Upper lobe of left lung (tissue), 6 donors: ENCODE data around the gene SLC30A7. TPM values are rescaled to one million over a fixed set of nuclear protein-coding genes. Genes with fewer than 3 reads are reported as not detected.

Experiments used
- ATAC-seq, 2 donors: fragments of 200-7000 bp; cut with Tn5 transposase; one replicate each; pipeline ENCODE4 v1.9.1; 2022; ENCODE audit warnings: mild to moderate bottlenecking in 2 of 2, moderate library complexity in 2 of 2; ENCODE audit not compliant: low FRiP score in 2 of 2
- DNase-seq, 2 donors: peaks; one replicate each; pipeline ENCODE4 v3.0.0-alpha.2; 2019 to 2020
- H3K27ac ChIP-seq, 4 donors: fragments of 200-600 bp; sonication (generic); one replicate each; pipeline ENCODE4 v1.5.1; 2016 to 2019
- H3K27me3 ChIP-seq, 4 donors: fragments of 200-600 bp; sonication (generic); one replicate each; pipeline ENCODE4 v1.5.1; 2017 to 2019
- H3K36me3 ChIP-seq, 4 donors: fragments of 200-600 bp; sonication (generic); one replicate each; pipeline ENCODE4 v1.5.1; 2016 to 2019
- H3K4me1 ChIP-seq, 4 donors: fragments of 200-600 bp; sonication (generic); one replicate each; pipeline ENCODE4 v1.5.1; 2018 to 2019
- H3K4me3 ChIP-seq, 4 donors: fragments of 200-600 bp; sonication (generic); one replicate each; pipeline ENCODE4 v1.5.1; 2017 to 2019; ENCODE audit warnings: mild to moderate bottlenecking in 2 of 4, moderate library complexity in 1 of 4
- H3K9me3 ChIP-seq, 4 donors: fragments of 200-600 bp; sonication (generic); one replicate each; pipeline ENCODE4 v1.5.1; 2018 to 2019
- CTCF ChIP-seq, 6 experiments: fragments of 450-650 bp in 4 of 6; fragments of 200-600 bp in 2 of 6; sonication (generic) in 2 of 6; IDR thresholded peaks; one replicate each; pipeline ENCODE4 v1.5.1; 2016 to 2019; ENCODE audit warnings: antibody characterized with exemption in 6 of 6
- EP300 ChIP-seq, 4 donors: sonication (generic); formaldehyde crosslinking; IDR thresholded peaks; one replicate each; pipeline ENCODE4 v1.5.1; 2017; ENCODE audit warnings: antibody characterized with exemption in 4 of 4, control low read depth in 2 of 4
- POLR2A ChIP-seq, 4 donors: fragments of 450-650 bp; IDR thresholded peaks; one replicate each; pipeline ENCODE4 v1.5.1; 2016 to 2017; ENCODE audit warnings: antibody characterized with exemption in 4 of 4, mild to moderate bottlenecking in 2 of 4
- POLR2AphosphoS5 ChIP-seq, 2 donors: sonication (generic); formaldehyde crosslinking; IDR thresholded peaks; one replicate each; pipeline ENCODE4 v1.5.1; 2017; ENCODE audit warnings: antibody characterized with exemption in 2 of 2
- WGBS, 2 donors: methylation state at CpG; one replicate each; pipeline ENCODE4 v1.1.5; 2017 to 2018; 5-methylcytosine and 5-hydroxymethylcytosine counted together
- total RNA-seq, 6 donors: library from RNA; depleted of rRNA in 4 of 6; stranded (reverse); fragments of >200 nt in 4 of 6; gene quantifications; one replicate each; pipeline versions ENCODE4 v1.1.0 to v1.2.1, GENCODE V29; 2016 to 2021
- donor health status: DM: no; HTN: no; CAD: no; lungs with moderate emphysema.
- donor health status: DM: no; HTN: yes; CAD: no; lungs with severe emphysema.

SLC30A7 gene
- total RNA-seq, 6 donors from 2014 or later, result 8.4 to 34.5 (median 26.4) TPM

- TF ChIP-seq CTCF (IDR thresholded peaks at IDR 0.05), result no peak
- TF ChIP-seq EP300 (IDR thresholded peaks at IDR 0.05), result no peak
- TF ChIP-seq POLR2A (IDR thresholded peaks at IDR 0.05), result no peak
- no peak for TF ChIP-seq POLR2AphosphoS5 (IDR thresholded peaks at IDR 0.05)
- Histone ChIP-seq H3K27me3 (no peaks in the 10 kb centered on the region), H3K9me3 (no peaks in the 10 kb centered on the region), H3K4me3 (no peak overlapping the region), H3K4me1 (peaks cover 25 to 35% (median 29%) of the 10 kb centered on the region in 4 donors), H3K36me3 (no peaks in the 10 kb centered on the region), H3K27ac (no peak overlapping the region)
- ATAC-seq, result no peak
- WGBS, 2 donors, result 95 to 96% methylated on average over 1 of the region's 1 CpG
- no peak for DNase-seq
Measured at GRCh38 chr1:100998426-100998825, 102.5 kb downstream of the SLC30A7 start.

DNA sequence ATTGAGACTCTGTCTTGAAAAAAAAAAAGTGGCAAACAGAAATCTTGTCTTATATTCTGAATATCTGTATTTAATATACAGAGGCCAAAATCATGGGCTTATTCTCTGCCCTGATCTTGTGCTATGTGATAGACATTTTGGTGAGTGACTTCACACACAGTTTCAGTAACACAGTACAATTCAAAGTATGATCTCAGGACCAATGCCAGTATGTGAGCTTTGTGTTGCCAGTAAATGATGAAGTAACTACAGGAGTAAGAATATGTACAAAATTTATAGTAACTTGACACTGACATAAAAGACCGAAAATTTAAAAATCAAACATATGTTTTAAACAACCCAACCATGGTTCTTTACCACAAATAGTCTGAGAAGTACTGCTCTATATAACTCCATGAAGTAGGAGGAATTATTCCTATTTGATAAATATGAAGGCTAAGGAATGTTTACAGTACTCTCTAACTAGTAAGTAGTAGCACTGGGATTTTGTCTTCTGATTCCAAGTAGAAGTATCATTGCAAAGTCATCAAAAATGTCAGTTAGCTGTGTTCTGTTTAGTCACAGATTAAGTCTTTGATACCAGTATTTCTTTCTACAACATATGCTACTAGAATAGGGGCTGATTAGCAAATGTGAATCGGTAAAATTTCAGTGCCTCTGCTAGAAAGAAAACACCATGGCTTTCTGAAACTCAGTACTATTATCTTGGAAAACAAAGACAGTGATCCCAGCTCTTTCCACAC lies 104.4 kb downstream of the SLC30A7 start:
- TF ChIP-seq EP300 (IDR thresholded peaks at IDR 0.05) (no peak), POLR2A (IDR thresholded peaks at IDR 0.05) (no peak)
- Histone ChIP-seq H3K36me3 (no peaks in the 10 kb centered on the region), H3K27ac (no peak overlapping the region), H3K4me3 (no peak overlapping the region), H3K4me1 (peaks cover 39 to 40% (median 39%) of the 10 kb centered on the region in 4 donors), H3K9me3 (no peaks in the 10 kb centered on the region), H3K27me3 (no peaks in the 10 kb centered on the region)
- WGBS, 2 donors, result 85 to 91% methylated on average over 2 of the region's 2 CpGs
- ATAC-seq (no peak), DNase-seq (no peak)

- H3K4me1 ChIP-seq, result peaks cover 28 to 40% (median 35%) of the 10 kb centered on the region in 4 donors
- no peaks in the 10 kb centered on the region for H3K36me3 ChIP-seq
- TF ChIP-seq POLR2AphosphoS5 (IDR thresholded peaks at IDR 0.05) (peak in 1 of 2 donors; percentile 4), CTCF (IDR thresholded peaks at IDR 0.05) (no peak), EP300 (IDR thresholded peaks at IDR 0.05) (no peak)
- no peaks in the 10 kb centered on the region for H3K27me3 ChIP-seq
- no peak for DNase-seq
- H3K27ac ChIP-seq, result peak overlapping the region; percentile 0 to 76 (median 52)
- no peaks in the 10 kb centered on the region for H3K9me3 ChIP-seq
- WGBS, 2 donors, result 14 to 35% methylated on average over 2 of the region's 2 CpGs
- ATAC-seq, result peak; percentile 45 to 51
- no peak overlapping the region for H3K4me3 ChIP-seq
Measured at GRCh38 chr1:101002551-101002950, 106.7 kb downstream of the SLC30A7 start.

DNA sequence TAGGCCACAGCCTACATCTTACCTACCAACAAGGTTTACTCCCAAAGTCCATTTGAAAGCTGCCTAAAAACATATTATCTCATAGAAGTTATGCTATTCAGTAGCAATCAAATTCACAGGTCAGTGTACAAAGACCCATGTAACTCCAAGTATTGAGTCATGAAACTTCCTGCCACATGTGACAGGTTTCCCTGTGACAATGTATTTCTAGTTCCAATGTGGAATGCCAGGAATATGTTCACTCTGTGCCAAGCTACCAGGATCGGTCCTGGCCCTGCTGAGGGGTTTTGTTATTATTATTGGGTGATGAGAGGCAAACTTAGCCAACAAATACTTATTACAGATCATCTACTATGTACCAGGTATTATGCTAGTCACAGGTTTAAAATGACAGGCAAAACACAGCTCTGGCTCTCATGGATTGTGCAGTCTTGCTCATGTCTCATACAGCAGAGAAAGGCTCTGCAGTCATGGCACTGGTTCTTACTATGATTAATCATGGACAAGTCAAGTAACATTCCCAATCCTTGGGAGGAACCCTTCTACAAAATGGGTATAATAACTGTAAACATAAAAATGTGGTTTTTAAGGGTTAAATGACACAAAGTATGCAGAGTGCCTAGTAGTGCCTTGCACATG lies 107.2 kb downstream of the SLC30A7 start:
- no peak overlapping the region for H3K4me3 ChIP-seq
- DNase-seq (no peak), ATAC-seq (no peak)
- no peaks in the 10 kb centered on the region for H3K9me3 ChIP-seq
- H3K27me3 ChIP-seq, result no peaks in the 10 kb centered on the region
- no peaks in the 10 kb centered on the region for H3K36me3 ChIP-seq
- TF ChIP-seq EP300 (IDR thresholded peaks at IDR 0.05), result no peak
- TF ChIP-seq POLR2AphosphoS5 (IDR thresholded peaks at IDR 0.05), result peak in 1 of 2 donors; percentile 17
- peak overlapping the region; percentile 0 to 76 (median 50) for H3K27ac ChIP-seq
- peaks cover 28 to 40% (median 35%) of the 10 kb centered on the region in 4 donors for H3K4me1 ChIP-seq
- WGBS, 2 donors, result 33 to 46% methylated on average over 1 of the region's 1 CpG

DNA sequence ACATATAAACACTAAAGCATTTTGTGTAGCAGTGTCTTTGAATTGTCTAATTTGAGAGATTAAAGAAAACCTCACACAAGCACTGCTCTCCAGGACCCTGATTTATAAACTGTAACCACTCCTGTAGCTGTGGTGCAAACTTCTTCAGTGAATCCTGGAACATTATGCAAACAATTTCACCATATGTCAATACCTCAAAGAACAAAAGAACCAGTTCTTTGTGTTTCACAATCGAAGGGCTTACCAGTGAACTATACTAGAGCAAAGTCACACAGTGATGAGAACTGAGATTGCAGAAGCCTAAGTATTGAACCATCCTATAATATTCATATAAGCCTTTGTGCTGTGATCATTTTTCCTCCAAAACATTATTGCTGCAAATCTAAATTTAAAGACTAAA lies 108.2 kb downstream of the SLC30A7 start:
- TF ChIP-seq EP300 (IDR thresholded peaks at IDR 0.05) (peak in 1 of 4 donors; percentile 73), CTCF (IDR thresholded peaks at IDR 0.05) (no peak), POLR2AphosphoS5 (IDR thresholded peaks at IDR 0.05) (peak in 1 of 2 donors; percentile 39), POLR2A (IDR thresholded peaks at IDR 0.05) (no peak)
- Histone ChIP-seq H3K4me1 (peaks cover 28 to 37% (median 35%) of the 10 kb centered on the region in 4 donors), H3K4me3 (no peak overlapping the region), H3K27me3 (no peaks in the 10 kb centered on the region), H3K36me3 (no peaks in the 10 kb centered on the region), H3K27ac (peak overlapping the region; percentile 44 to 76 (median 48)), H3K9me3 (no peaks in the 10 kb centered on the region)
- no peak for DNase-seq
- WGBS, 2 donors, result 15 to 23% methylated on average over 1 of the region's 1 CpG
- ATAC-seq, result peak; percentile 66 to 79
